ENCODE measurements around the gene LCP2. TPM values are rescaled to one million over a fixed set of nuclear protein-coding genes. Genes with fewer than 3 reads are reported as not detected.

Gene LCP2
- total and polyA plus RNA-seq, 2 of the 8 experiments (the other 6 are each of a cell fraction or from before 2014, with no cell fraction given): 0.26 to 0.33 TPM

DNA sequence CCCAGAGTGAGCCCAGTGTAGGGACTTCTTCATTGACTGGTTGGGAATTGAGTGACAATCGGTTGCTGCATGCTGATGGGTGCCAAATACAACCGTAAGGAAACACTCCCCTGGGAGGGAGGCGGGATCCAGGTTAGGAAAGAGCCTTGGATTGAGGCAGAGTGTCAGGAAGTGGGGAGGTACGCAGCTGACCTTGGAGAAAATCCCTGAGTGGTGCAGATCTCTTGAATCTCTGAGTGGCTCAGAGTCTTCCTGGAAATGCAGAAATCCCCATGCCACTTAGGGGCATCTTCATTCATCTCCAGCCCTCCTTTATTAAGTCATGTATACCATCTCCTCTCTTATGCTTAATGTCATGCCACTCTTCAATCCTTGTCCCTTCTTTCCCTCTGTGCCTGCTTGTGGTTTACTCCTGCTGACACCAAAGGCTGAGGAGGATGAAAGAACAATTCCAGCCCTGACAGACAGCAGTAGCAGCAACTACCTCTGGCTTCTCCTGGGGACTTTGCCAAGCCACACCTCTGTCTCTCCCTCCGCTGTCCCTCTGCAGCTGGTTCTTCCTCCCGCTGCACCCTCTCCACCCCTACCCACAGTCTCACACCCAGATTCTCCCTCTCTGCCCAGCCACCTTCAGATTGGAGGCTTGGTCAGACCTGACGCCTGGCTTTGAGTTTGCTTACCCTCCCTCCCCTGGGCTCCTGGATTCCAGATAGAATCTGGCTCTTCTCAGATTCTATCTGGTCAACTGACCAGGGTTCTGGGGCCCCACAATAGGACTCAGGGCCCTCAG, 14.1 kb upstream of the LCP2 start:
- FAIRE-seq (no peak), DNase-seq (ENCODE audit: low read depth in 1 of 2, low spot score in 2 of 2) (no peak)
- no peak overlapping the region for H2AFZ ChIP-seq (ENCODE audit: low read length)
- H3K27ac ChIP-seq (ENCODE audit: low read depth, low read length): no peak overlapping the region
- H3K36me3 ChIP-seq (ENCODE audit: control insufficient read depth in 2 of 4, insufficient read depth in 4 of 4, low read length in 3 of 4): no peaks in the 10 kb centered on the region
- H3K27me3 ChIP-seq (replicated peaks in 1 of 4; ENCODE audit: control insufficient read depth in 3 of 4, extremely low read depth in 1 of 4, insufficient read depth in 3 of 4, low read length in 3 of 4): no peaks in the 10 kb centered on the region
- H3K79me1 ChIP-seq (ENCODE audit: low read depth, low read length): no peaks in the 10 kb centered on the region
- TF ChIP-seq CTBP2 (IDR thresholded peaks at IDR 0.05; ENCODE audit: borderline replicate concordance, insufficient read depth, insufficient read length, low read length) (no peak), SIN3A (conservative IDR thresholded peaks at IDR 0.05 in 1 of 2, IDR thresholded peaks at IDR 0.05 in 1 of 2; ENCODE audit: low read depth in 1 of 2, low read length in 2 of 2) (no peak), EGR1 (IDR thresholded peaks at IDR 0.05; ENCODE audit: borderline replicate concordance, low read depth, low read length) (no peak), GTF2F1 (IDR thresholded peaks at IDR 0.05; ENCODE audit: borderline replicate concordance, low read depth, low read length) (no peak), TBP (IDR thresholded peaks at IDR 0.05; ENCODE audit: low read depth, low read length) (no peak)
- no peak overlapping the region for H4K5ac ChIP-seq (ENCODE audit: insufficient read length, low read depth, low read length)
- no peak overlapping the region for H2AK5ac ChIP-seq (ENCODE audit: low read depth, low read length)
- H2BK5ac ChIP-seq (ENCODE audit: low read depth, low read length): no peak overlapping the region
- H3K9ac ChIP-seq (replicated peaks in 1 of 4; ENCODE audit: extremely low read depth in 1 of 4, low read depth in 3 of 4, low read length in 3 of 4): no peak overlapping the region
- H3K4me1 ChIP-seq (replicated peaks in 1 of 4; ENCODE audit: control insufficient read depth in 3 of 4, insufficient read depth in 4 of 4, low read length in 3 of 4): peaks cover 0 to 9% (median 1%) of the 10 kb centered on the region in 4 experiments; a peak in 4 of 7 replicates
- no peak overlapping the region for H2BK15ac ChIP-seq (ENCODE audit: low read length)
- H3K4me2 ChIP-seq (ENCODE audit: insufficient read depth in 1 of 2, low read depth in 2 of 2, low read length in 2 of 2): no peak overlapping the region
- H3K4ac ChIP-seq (replicated peaks; ENCODE audit: insufficient read length, low read depth, low read length): no peak overlapping the region
- H3K56ac ChIP-seq (replicated peaks; ENCODE audit: insufficient read length, low read depth, low read length): no peak overlapping the region
- H3K4me3 ChIP-seq (ENCODE audit: extremely low read depth in 1 of 4, insufficient read depth in 2 of 4, low read depth in 3 of 4, low read length in 4 of 4): no peak overlapping the region
- H2BK120ac ChIP-seq (replicated peaks; ENCODE audit: low read depth, low read length): no peak overlapping the region
- CTCF ChIA-PET (ENCODE audit: partially characterized antibody): interaction anchor here (2.0 kb wide), 1 partner anchor 37 kb away, joined by 6 read pairs; no protein-coding TSS in a partner anchor
- H4K20me1 ChIP-seq (replicated peaks in 1 of 2; ENCODE audit: control insufficient read depth in 1 of 2, insufficient read depth in 2 of 2, low read length in 2 of 2): no peaks in the 10 kb centered on the region
- H3K9me3 ChIP-seq (ENCODE audit: insufficient read depth in 2 of 2, low read depth in 1 of 2, low read length in 1 of 2): no peaks in the 10 kb centered on the region
- H3K79me2 ChIP-seq (ENCODE audit: control insufficient read depth in 1 of 2, insufficient read depth in 2 of 2, low read length in 2 of 2): no peaks in the 10 kb centered on the region
- no peak overlapping the region for H3K23ac ChIP-seq (ENCODE audit: insufficient read length)
- H2BK20ac ChIP-seq (ENCODE audit: low read length): peak overlapping the region; percentile 34
- no peak overlapping the region for H2BK12ac ChIP-seq (ENCODE audit: low read depth, low read length)
- WGBS, 2 experiments (ENCODE audit: extremely low coverage in 1 of 2, insufficient coverage in 1 of 2, insufficient read length in 1 of 2, insufficient replicate concordance in 2 of 2, low coverage in 1 of 2, low lambda C conversion rate in 2 of 2, missing lambda C conversion rate in 1 of 2): 86% methylated on average over 7 of the region's 7 CpGs; no CpG with 5 or more reads in 1 of the 2 experiments
- no peak overlapping the region for H3K18ac ChIP-seq (ENCODE audit: extremely low read depth, low read length)
- H4K91ac ChIP-seq (replicated peaks; ENCODE audit: insufficient read length, low read length): no peak overlapping the region
- no peaks in the 10 kb centered on the region for H3K23me2 ChIP-seq (ENCODE audit: low read depth, low read length)
- H3K14ac ChIP-seq (ENCODE audit: insufficient read length): no peak overlapping the region
- no peak overlapping the region for H4K8ac ChIP-seq (ENCODE audit: extremely low read depth, insufficient read depth, low read length)
- POLR2A ChIA-PET (ENCODE audit: partially characterized antibody): no interaction called here

Data from H1 (cell line).